ENCODE measurements around the gene COX15. TPM values are rescaled to one million over a fixed set of nuclear protein-coding genes. Genes with fewer than 3 reads are reported as not detected.
A peak's percentile ranks its signal among the peaks of the same experiment; 100 is the strongest.

The COX15 gene
- total RNA-seq, 4 donors from 2014 or later: 26.6 to 33.8 (median 32.9) TPM

- no peak for DNase-seq
- no peaks in the 10 kb centered on the region for H3K9me3 ChIP-seq
- H3K4me1 ChIP-seq: peaks cover 0 to 3% (median 0%) of the 10 kb centered on the region in 4 donors
- H3K36me3 ChIP-seq: peaks cover 0 to 52% (median 0%) of the 10 kb centered on the region in 3 donors
- H3K27ac ChIP-seq: no peak overlapping the region
- TF ChIP-seq CTCF (IDR thresholded peaks at IDR 0.05) (no peak), POLR2A (IDR thresholded peaks at IDR 0.05) (no peak)
- H3K27me3 ChIP-seq: no peaks in the 10 kb centered on the region
- H3K4me3 ChIP-seq: no peak overlapping the region
These were observed 28.4 kb upstream of the COX15 start for GRCh38 chr10:99760321-99760720.

- TF ChIP-seq CTCF (IDR thresholded peaks at IDR 0.05): no peak
- TF ChIP-seq POLR2A (IDR thresholded peaks at IDR 0.05): no peak
- Histone ChIP-seq H3K27me3 (no peaks in the 10 kb centered on the region), H3K27ac (no peak overlapping the region), H3K4me1 (peaks cover 0 to 3% (median 0%) of the 10 kb centered on the region in 4 donors), H3K4me3 (no peak overlapping the region), H3K36me3 (peaks cover 0 to 62% (median 0%) of the 10 kb centered on the region in 3 donors), H3K9me3 (no peaks in the 10 kb centered on the region)
- no peak for DNase-seq
These were observed 26.4 kb upstream of the COX15 start for GRCh38 chr10:99758211-99758891.

- H3K4me1 ChIP-seq: peaks cover 0 to 3% (median 0%) of the 10 kb centered on the region in 4 donors
- TF ChIP-seq POLR2A (IDR thresholded peaks at IDR 0.05): no peak
- TF ChIP-seq CTCF (IDR thresholded peaks at IDR 0.05): no peak
- no peaks in the 10 kb centered on the region for H3K9me3 ChIP-seq
- no peak overlapping the region for H3K4me3 ChIP-seq
- H3K27me3 ChIP-seq: no peaks in the 10 kb centered on the region
- H3K36me3 ChIP-seq: peaks cover 0 to 82% (median 0%) of the 10 kb centered on the region in 3 donors
- H3K27ac ChIP-seq: no peak overlapping the region
- DNase-seq: no peak
These were observed 24.2 kb upstream of the COX15 start for GRCh38 chr10:99756159-99756558.

- H3K4me1 ChIP-seq: no peaks in the 10 kb centered on the region
- peaks cover 0 to 78% (median 0%) of the 10 kb centered on the region in 3 donors for H3K36me3 ChIP-seq
- DNase-seq: no peak
- H3K27ac ChIP-seq: peak overlapping the region in 2 of 4 donors; percentile 3 to 4
- H3K27me3 ChIP-seq: no peaks in the 10 kb centered on the region
- TF ChIP-seq CTCF (IDR thresholded peaks at IDR 0.05) (no peak), POLR2A (IDR thresholded peaks at IDR 0.05) (no peak)
- no peak overlapping the region for H3K4me3 ChIP-seq
- no peaks in the 10 kb centered on the region for H3K9me3 ChIP-seq
These were observed 22.7 kb upstream of the COX15 start for GRCh38 chr10:99754670-99755069.

GRCh38 chr10:99750641-99751040, 18.7 kb upstream of the COX15 start:
- DNase-seq: no peak
- no peaks in the 10 kb centered on the region for H3K9me3 ChIP-seq
- H3K36me3 ChIP-seq: peaks cover 0 to 79% (median 0%) of the 10 kb centered on the region in 3 donors
- H3K27me3 ChIP-seq: no peaks in the 10 kb centered on the region
- no peak overlapping the region for H3K27ac ChIP-seq
- TF ChIP-seq POLR2A (IDR thresholded peaks at IDR 0.05) (no peak), CTCF (IDR thresholded peaks at IDR 0.05) (no peak)
- no peak overlapping the region for H3K4me3 ChIP-seq
- H3K4me1 ChIP-seq: no peaks in the 10 kb centered on the region
